NCI-H146 (cell line): Measurements from ENCODE around the gene NR2C2.

ENCODE experiments used
- DNase-seq: peaks from one replicate; lab custom pipeline; 2025; lab: John Stamatoyannopoulos, UW

The NR2C2 gene

GRCh38 chr3:15023719-15024118, 76.3 kb downstream of the NR2C2 start:
- DNase-seq, result no peak

DNA sequence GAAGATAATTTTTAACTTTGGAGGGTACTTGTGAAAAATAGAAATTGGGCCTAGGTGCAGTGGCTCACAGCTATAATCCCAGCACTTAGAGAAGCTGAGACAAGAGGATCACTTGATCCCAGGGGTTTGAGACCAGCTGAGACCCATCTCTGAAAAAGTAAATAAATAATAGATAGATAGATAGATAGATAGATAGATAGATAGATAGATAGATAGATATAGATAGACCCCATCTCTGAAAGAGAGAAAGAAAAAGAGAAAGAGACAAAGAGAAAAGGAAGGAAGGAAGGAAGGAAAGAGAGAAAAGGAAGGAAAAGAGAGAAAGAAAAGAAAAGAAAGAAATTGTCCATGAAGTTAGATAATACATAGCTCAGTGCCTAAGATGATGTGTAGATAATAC, 82.2 kb downstream of the NR2C2 start:
- no peak for DNase-seq

DNA sequence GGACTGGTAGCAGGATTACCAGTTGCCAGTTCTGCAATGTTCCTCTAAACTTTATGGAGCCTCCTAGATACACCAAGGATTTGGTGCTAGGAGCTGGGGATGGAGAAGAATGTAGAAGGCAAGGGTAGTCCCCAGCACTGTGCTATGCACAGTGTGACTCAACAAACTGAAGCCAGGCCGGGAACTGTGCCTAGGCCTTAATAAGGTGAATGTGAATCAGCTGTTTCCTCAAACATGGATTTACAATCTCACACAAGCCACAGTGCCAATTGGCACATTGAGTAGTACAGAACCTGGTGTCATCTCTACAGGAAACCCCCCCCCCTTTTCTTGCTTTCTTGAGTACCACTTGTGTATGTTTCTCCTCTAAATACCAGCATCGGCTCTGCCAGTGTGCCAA, 85.3 kb downstream of the NR2C2 start:
- no peak for DNase-seq

GRCh38 chr3:15033103-15033502, 85.7 kb downstream of the NR2C2 start:
- DNase-seq, result no peak

DNA sequence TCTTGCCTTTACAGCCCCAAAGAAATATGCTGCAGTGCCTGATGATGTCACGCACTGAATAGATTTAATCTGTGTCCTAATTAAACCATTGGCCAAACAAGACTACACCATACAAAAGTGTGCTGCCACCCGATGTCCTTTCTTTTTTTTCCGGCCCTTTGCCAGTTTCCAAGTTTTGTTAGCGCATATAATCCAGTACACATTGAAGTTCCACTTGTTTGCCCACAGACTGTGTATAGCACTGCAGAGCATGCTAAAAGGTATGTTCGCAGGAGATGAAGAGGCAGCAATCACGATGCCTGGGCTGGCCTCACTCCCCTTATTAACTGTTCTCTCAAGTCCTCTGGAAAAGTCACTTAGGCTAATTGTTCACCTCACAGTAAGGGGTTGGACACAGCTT, 90.9 kb downstream of the NR2C2 start:
- no peak for DNase-seq

DNA sequence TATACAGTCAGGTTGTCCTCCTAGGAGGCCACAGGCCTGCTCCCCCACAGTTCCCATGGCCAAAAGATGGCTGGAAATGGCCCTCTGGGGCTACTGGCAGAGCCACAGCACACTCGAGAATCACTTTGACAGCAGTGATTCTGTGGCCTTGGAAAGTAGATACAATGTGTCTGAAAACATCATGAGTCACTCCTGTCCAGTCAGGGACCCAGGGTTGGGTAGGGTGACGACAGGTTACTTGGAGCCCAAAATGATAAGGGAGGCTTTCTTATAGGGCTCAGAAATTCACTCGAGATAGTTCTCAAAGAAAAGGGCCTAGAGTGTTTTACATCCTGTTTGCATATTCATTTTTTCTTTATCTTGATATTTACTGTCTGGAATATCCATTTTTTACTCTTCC, 93.5 kb downstream of the NR2C2 start:
- DNase-seq, result no peak

- DNase-seq, result no peak
Measured at GRCh38 chr3:15041950-15042349, 94.6 kb downstream of the NR2C2 start.

DNA sequence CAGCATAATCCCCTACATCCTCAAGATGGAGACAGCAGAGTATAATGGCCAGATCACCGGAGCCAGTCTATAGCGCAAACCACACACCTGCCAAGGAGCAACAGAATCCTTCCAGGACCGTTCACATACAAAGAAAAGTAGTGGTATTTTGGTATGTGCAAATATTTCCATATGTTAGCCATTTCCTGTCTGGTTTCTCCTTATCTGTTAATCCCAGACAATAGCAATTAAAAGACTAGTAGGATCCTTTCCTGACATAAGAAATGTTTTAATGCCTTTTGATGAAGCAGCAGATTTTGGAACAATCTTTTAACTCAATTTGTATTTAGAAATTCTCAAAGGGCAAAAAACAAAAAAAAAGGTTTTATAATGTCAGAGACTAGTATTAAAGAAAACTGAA, 95.6 kb downstream of the NR2C2 start:
- no peak for DNase-seq

DNA sequence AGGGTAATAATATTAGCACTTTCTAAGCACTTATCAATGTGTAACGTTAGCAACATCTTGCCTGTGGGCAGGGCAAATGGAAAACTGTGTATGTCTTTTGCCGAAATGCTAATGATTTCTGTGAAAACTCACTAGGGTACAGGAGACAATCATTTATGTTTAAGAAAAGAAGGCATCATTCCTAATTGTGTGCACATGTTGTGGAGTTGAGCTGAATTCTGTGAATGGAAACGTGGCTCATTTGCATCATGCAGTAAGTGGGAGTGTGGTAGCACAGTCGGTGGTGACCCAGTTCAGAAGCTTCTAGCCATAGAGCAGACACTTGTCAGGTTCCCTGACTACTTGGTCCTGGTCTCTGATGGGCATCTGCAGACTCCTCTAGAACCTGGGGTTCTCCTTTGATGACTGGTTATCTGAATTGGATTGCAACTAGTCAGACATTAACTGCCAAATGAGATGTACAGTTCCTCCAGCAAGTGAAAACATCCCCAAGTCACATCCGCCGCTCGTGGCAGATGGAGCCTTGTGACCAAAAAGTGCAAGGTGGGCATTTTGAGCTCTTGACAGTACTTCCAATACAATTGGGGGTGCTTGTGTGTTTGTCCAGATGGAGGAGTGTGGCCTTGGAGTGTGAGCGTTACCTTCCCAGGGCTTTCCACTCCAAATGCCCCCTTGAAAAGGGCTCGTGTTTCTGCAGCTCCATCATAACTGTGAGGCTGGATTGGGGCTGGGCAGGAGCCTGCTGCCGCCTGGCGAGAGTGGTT, 96.2 kb downstream of the NR2C2 start:
- no peak for DNase-seq

DNA sequence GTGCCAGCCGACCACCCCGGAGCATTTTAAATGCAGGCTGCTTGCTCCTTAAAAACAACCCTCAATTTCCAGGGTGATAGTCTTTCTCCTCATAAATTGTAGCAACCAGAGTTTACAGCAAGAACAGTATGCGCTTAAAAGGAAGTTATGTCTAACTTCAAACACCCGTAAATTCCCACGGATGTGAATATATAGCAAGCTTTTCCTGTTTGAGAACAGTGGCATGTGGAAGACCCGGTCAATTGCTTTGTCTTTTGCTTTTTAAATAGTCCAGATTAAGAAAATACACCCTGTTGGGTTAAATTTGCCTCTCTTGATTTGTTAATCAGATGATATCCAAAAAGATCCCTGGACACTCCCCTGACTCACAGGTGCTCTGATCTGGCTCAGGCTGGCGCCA, 96.9 kb downstream of the NR2C2 start:
- DNase-seq, result no peak

- no peak for DNase-seq
Measured at GRCh38 chr3:15045667-15046066, 98.3 kb downstream of the NR2C2 start.

- DNase-seq, result no peak
Measured at GRCh38 chr3:15049584-15049983, 102.2 kb downstream of the NR2C2 start.

DNA sequence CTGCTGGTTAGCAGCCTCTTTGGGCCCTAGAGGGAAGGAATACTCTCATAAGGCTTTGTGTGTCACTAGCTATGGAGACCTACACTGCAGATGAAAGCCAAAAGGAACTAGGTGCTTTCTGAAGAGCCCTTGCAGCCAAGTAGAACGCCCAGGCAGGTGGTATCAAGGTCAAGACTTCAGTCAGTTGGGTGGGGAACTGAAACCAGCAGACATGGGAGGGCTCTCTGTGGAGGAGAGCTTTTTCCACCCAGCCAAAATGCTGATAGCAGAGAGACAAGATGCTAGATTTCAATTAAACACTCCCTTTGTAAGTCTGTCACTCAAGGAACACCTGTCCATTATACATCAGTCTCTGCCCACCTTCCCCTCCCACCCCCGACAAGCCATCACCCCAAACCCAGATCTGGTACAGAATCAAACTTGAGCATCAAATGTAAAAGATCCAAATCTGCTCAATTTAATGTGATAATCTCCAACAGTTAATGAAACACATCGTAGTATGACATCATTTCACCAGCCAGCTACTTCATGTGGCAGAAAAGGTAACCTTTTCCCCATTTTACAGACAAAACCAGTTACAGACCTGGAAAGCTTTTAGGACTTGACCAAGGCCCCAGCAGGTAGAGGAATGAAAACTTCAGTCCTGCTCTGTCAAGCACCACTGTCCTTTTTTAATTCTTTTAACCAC, 103.2 kb downstream of the NR2C2 start:
- DNase-seq, result no peak

- no peak for DNase-seq
Measured at GRCh38 chr3:15051531-15051930, 104.1 kb downstream of the NR2C2 start.

DNA sequence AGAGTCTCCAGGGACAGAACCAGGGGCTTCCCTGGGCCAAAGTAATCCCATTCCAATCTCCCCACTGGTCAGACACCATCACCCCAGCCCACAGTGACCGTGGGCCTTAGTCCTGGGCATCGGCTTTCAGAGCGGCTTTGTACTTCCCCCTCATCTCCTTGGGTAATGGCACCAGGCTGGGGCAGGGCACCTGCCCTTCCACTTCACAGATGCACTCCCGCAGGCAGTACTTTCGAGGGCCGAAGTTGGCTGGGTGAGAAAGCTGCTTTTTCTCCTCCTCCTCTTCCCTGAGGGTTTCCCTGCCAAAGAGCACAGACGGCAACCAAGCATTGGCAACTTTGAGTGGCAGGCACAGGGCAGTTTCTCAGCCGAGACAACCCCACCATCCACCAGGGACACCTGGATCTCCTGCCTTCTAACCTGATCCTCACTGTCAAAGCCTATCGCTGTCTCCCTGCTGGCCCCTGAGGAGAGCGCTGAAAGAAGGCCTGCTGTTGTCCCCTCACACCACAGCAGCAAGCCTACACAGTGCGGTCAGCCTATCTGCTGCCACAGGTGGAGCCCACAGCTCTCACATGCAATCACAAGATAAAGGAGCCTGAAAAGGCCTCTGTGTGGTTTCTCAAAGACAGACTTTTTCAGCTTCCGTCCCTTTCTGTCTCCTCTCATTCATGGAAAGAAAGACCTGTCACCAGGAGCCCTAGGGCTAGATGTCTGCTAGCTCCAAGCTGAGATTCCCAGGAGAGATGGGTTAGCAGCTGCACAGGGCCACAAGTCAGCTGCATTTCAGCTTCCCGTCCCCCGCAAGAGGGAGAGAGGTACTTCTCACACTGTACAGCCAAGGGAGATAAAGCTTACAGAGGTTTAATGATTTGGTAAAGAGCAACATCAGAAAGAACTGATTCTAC, 105.2 kb downstream of the NR2C2 start:
- DNase-seq, result no peak

GRCh38 chr3:15053541-15053940, 106.2 kb downstream of the NR2C2 start:
- DNase-seq, result no peak

- DNase-seq, result no peak
Measured at GRCh38 chr3:15055019-15055557, 107.7 kb downstream of the NR2C2 start.

- no peak for DNase-seq
Measured at GRCh38 chr3:15056676-15057404, 109.5 kb downstream of the NR2C2 start.

GRCh38 chr3:15060029-15060428, 112.6 kb downstream of the NR2C2 start:
- no peak for DNase-seq

DNA sequence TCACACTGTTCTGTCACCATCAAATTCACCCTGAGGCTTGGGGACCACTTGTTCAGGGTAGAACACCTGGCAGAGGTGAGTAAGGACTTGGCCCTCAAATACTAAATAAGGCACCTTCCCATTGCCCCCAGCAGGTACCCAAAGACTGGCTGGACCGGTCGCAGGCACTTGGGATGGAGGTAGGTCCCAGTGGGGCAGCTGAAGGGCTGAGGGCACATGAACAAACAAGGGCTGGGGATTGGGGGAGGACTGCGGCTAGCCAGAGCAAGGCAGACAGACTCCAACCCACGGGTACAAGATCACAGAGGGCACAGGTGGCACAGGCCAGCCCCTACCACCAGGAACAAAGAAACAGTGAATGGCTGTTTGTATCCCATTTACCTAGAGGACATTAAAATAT, 115.9 kb downstream of the NR2C2 start:
- DNase-seq, result no peak

- DNase-seq, result no peak
Measured at GRCh38 chr3:15063656-15064286, 116.4 kb downstream of the NR2C2 start.
